ENCODE measurements around the gene SRP54.
"Not testable (repeated sequence)": the region's sequence is repeated elsewhere in the genome, so short reads cannot be mapped to it uniquely, and the experiment has no call there.

The SRP54 gene

DNA sequence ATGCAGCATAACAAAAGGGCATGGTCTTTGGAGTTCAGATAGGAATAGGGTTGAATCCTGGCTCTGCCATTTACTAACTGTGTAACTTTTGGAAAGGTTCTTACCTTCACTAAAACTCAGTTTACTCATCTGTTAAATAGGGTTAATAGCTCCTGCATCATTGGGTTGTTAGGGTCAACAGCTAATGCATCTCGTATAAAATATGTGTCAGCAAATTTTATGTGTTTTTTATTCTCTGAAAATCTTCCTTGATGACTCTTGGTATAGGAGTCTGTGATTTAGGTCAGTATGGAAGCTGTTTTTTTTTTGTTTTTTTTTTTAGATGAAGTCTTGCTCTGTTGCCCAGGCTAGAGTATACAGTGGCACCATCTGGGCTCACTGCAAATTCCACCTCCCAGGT is 36.1 kb upstream of the SRP54 start:
- DNase-seq (ENCODE audit: low spot score): no peak
- TF ChIP-seq, protein P1, sequence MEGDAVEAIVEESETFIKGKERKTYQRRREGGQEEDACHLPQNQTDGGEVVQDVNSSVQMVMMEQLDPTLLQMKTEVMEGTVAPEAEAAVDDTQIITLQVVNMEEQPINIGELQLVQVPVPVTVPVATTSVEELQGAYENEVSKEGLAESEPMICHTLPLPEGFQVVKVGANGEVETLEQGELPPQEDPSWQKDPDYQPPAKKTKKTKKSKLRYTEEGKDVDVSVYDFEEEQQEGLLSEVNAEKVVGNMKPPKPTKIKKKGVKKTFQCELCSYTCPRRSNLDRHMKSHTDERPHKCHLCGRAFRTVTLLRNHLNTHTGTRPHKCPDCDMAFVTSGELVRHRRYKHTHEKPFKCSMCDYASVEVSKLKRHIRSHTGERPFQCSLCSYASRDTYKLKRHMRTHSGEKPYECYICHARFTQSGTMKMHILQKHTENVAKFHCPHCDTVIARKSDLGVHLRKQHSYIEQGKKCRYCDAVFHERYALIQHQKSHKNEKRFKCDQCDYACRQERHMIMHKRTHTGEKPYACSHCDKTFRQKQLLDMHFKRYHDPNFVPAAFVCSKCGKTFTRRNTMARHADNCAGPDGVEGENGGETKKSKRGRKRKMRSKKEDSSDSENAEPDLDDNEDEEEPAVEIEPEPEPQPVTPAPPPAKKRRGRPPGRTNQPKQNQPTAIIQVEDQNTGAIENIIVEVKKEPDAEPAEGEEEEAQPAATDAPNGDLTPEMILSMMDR (IDR thresholded peaks at IDR 0.05; ENCODE audit: extremely low read depth, missing control alignments): no peak

DNA sequence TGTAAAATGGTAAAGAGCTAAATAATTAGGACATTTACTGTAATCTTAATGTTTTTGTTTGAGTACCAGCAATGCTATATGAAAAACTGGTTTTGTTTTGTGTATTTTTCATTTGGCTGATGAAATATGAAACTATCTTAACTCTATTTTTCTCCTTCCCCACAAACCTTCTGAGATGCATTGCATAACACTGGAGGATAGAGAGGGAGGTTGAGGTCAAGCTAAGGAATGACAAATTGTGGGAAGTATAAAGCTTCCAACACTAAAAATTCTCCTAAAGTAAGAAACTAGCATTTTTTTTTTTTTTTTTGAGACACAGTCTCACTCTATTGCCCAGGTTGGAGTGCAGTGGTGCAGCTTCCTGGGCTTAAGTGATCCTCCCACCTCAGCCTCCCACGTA is 31.5 kb upstream of the SRP54 start:
- DNase-seq (ENCODE audit: low spot score): no peak
- TF ChIP-seq, protein P1 (IDR thresholded peaks at IDR 0.05; ENCODE audit: extremely low read depth, missing control alignments): no peak

DNA sequence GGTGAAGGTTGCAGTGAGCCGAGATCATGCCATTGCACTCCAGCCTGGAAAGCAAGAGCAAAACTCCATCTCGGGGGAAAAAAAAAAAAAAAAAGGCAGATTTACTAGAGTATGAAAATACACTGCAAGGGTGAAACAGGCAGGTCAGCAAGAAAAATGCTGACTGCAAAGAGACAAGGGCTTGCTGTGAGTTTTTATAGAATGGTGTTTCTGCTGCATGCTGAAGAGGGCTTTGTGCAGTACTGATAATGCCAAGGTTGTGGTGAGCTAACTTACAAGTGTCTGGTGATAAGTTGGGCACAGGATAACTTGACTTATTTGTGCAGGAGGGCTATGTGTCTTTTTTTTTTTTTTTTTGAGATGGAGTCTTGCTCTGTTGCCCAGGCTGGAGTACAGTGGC is 25.9 kb upstream of the SRP54 start:
- TF ChIP-seq, protein P1 (IDR thresholded peaks at IDR 0.05; ENCODE audit: extremely low read depth, missing control alignments): no peak
- no peak for DNase-seq (ENCODE audit: low spot score)

DNA sequence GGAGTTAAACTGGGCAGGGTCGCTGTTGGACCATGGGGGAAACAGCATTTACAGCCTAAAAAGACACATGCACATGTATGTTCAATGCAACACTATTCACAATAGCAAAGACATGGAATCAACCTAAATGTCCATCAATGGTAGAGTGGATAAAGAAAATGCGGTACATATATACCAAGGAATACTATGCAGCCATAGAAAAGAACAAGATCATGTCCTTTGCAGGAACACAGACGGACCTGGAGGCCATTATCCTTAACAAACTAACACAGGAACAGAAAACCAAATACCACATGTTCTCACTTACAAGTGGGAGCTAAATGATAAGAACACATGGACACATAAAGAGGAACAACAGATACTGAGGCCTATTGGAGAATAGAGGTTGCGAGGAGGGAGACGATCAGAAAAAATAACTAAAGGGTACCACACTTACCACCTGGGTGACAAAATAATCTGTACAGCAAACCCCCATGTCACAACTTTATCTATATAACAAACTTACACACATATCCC is 25.0 kb upstream of the SRP54 start:
- DNase-seq (ENCODE audit: low spot score): no peak
- TF ChIP-seq, protein P1 (IDR thresholded peaks at IDR 0.05; ENCODE audit: extremely low read depth, missing control alignments): no peak

GRCh38 chr14:34962106-34962505 is 20.7 kb upstream of the SRP54 start:
- DNase-seq (ENCODE audit: low spot score): not testable (repeated sequence)

DNA sequence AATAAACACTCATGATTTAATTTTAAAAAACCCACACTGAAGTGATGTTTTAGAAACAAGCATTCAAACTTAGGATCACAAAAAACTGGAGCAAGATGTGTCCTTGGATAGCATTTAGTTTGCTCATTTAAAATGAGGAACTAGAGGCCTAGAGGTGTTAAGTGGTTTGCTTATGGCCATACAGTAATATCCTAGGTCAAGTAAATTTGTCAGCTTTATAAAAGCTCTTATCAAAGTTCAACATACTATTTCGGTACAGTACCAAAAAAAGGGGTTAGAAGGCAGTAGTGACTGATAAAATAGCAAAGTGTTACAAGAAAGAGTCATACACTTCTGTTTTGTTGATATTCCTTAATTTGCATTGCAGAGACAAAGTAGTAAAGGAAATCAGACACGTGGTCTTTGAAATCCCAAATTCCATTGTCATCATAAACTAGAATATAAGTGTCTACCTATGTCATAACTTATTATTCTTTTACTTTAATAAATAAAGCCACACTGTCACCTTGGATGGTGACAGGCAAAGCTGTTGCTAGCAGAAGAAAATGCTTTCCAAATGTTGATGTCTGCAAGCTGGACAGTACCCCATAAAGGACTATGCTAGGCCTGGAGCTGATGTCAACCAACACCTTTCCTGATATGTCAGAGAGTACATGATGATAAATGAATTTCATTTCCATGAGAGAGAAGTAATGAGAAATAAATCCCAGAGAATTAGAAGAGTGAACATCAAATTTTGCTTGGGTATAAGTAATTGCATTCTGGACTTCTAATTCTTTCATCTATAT is 17.6 kb upstream of the SRP54 start:
- TF ChIP-seq, protein P1 (IDR thresholded peaks at IDR 0.05; ENCODE audit: extremely low read depth, missing control alignments): no peak
- no peak for DNase-seq (ENCODE audit: low spot score)

DNA sequence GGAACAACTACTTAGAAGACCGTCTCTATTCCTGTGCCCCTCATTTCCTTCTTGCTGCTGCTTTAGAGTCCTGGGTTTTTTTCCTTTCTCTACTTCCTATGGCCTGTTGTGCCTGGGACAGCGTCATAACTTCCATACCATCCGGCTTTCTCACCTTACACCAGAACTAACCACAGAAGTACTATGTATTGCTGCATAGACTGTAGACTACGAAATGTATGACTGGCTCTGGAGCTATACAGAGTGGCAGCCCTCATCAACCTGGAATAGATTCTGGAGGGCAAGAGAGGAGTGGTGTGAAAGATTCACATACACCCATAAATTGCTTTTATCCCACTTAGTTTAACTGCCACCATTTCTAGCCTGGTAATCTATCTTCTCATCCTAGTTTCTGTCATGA is 16.9 kb upstream of the SRP54 start:
- TF ChIP-seq, protein P1 (IDR thresholded peaks at IDR 0.05; ENCODE audit: extremely low read depth, missing control alignments): no peak
- DNase-seq (ENCODE audit: low spot score): no peak

- TF ChIP-seq, protein P1 (IDR thresholded peaks at IDR 0.05; ENCODE audit: extremely low read depth, missing control alignments): no peak
- DNase-seq (ENCODE audit: low spot score): peak; percentile 44
Measured at GRCh38 chr14:34966413-34966812, 16.4 kb upstream of the SRP54 start.
